Thoracic aorta (tissue), 2 donors: ENCODE data around the gene MBD5. TPM values are rescaled to one million over a fixed set of nuclear protein-coding genes. Genes with fewer than 3 reads are reported as not detected.

ENCODE experiments used
- ATAC-seq: fragments of 150-250 bp; one replicate; pipeline ENCODE4 v1.8.0; 2017; ENCODE audit warnings: low read depth; ENCODE audit not compliant: insufficient number of reproducible peaks, low FRiP score
- DNase-seq: peaks from one replicate; pipeline ENCODE4 v3.0.0-alpha.2; 2020; ENCODE audit warnings: low spot score
- H3K27ac ChIP-seq, 2 donors: fragments of 200-600 bp; sonication (generic); 1 replicate in 1 of 2; 2 replicates in 1 of 2; pipeline ENCODE4 v1.5.1; 2016; ENCODE audit warnings: mild to moderate bottlenecking in 2 of 2, moderate library complexity in 2 of 2
- H3K27me3 ChIP-seq: fragments of 200-600 bp; sonication (generic); replicated peaks from 2 replicates; pipeline ENCODE4 v1.6.0; 2016; ENCODE audit warnings: mild to moderate bottlenecking; ENCODE audit not compliant: insufficient read depth
- H3K36me3 ChIP-seq: fragments of 200-600 bp; sonication (generic); one replicate; pipeline ENCODE4 v1.5.1; 2016
- H3K4me1 ChIP-seq, 2 donors: fragments of 200-600 bp; sonication (generic); 1 replicate in 1 of 2; 2 replicates in 1 of 2; pipeline versions ENCODE4 v1.5.1 to v1.6.0; 2016; ENCODE audit warnings: low read depth in 2 of 2, mild to moderate bottlenecking in 1 of 2; ENCODE audit not compliant: control insufficient read depth in 1 of 2
- H3K4me3 ChIP-seq: fragments of 200-600 bp; sonication (generic); 2 replicates; pipeline ENCODE4 v1.5.1; 2016; ENCODE audit warnings: mild to moderate bottlenecking
- H3K9me3 ChIP-seq: fragments of 200-600 bp; sonication (generic); 2 replicates; pipeline ENCODE4 v1.5.1; 2016
- CTCF ChIP-seq: fragments of 200-600 bp; sonication (generic); IDR thresholded peaks from one replicate; pipeline ENCODE4 v1.5.1; 2019; ENCODE audit warnings: antibody characterized with exemption
- total RNA-seq, 2 donors: library from RNA; depleted of rRNA; stranded (reverse); fragments of >200 nt; gene quantifications; one replicate each; pipeline versions ENCODE4 v1.1.0 to v1.2.3, GENCODE V29; 2016

The MBD5 gene
- total RNA-seq, 2 donors from 2014 or later, result 35.1 to 50.3 TPM

- DNase-seq, result no peak
- Histone ChIP-seq H3K27me3 (no peaks in the 10 kb centered on the region), H3K36me3 (no peaks in the 10 kb centered on the region), H3K27ac (no peak overlapping the region), H3K4me1 (peaks cover 4 to 14% of the 10 kb centered on the region in 2 donors), H3K4me3 (no peak overlapping the region), H3K9me3 (no peaks in the 10 kb centered on the region)
- no peak for TF ChIP-seq CTCF
- no peak for ATAC-seq
Measured at GRCh38 chr2:148130581-148130980, 109.7 kb downstream of the MBD5 start.

- H3K27me3 ChIP-seq, result no peaks in the 10 kb centered on the region
- no peak for ATAC-seq
- H3K4me1 ChIP-seq, result peaks cover 4 to 14% of the 10 kb centered on the region in 2 donors
- no peaks in the 10 kb centered on the region for H3K9me3 ChIP-seq
- peak overlapping the region; percentile 47 for H3K4me3 ChIP-seq
- TF ChIP-seq CTCF, result no peak
- H3K27ac ChIP-seq, result no peak overlapping the region
- H3K36me3 ChIP-seq, result no peaks in the 10 kb centered on the region
- DNase-seq, result no peak
Measured at GRCh38 chr2:148132412-148132811, 111.5 kb downstream of the MBD5 start.

- no peak for ATAC-seq
- no peak for DNase-seq
- Histone ChIP-seq H3K27ac (no peak overlapping the region), H3K4me1 (peaks cover 4 to 11% of the 10 kb centered on the region in 2 donors), H3K36me3 (no peaks in the 10 kb centered on the region), H3K4me3 (no peak overlapping the region), H3K27me3 (no peaks in the 10 kb centered on the region), H3K9me3 (no peaks in the 10 kb centered on the region)
- no peak for TF ChIP-seq CTCF
Measured at GRCh38 chr2:148135705-148136104, 114.8 kb downstream of the MBD5 start.

GRCh38 chr2:148136441-148136840 lies 115.5 kb downstream of the MBD5 start:
- H3K36me3 ChIP-seq, result no peaks in the 10 kb centered on the region
- ATAC-seq, result no peak
- no peak for TF ChIP-seq CTCF

GRCh38 chr2:148161909-148162435 lies 141.1 kb downstream of the MBD5 start:
- H3K4me3 ChIP-seq, result no peak overlapping the region
- no peaks in the 10 kb centered on the region for H3K36me3 ChIP-seq
- no peaks in the 10 kb centered on the region for H3K9me3 ChIP-seq
- ATAC-seq (no peak), DNase-seq (no peak)
- H3K27ac ChIP-seq, result no peak overlapping the region
- TF ChIP-seq CTCF, result no peak
- H3K27me3 ChIP-seq, result no peaks in the 10 kb centered on the region
- H3K4me1 ChIP-seq, result no peaks in the 10 kb centered on the region

More at GRCh38 chr2:148136441-148136840, 115.5 kb downstream of the MBD5 start:
- Histone ChIP-seq H3K27ac (no peak overlapping the region), H3K27me3 (no peaks in the 10 kb centered on the region), H3K4me1 (peaks cover 4 to 11% of the 10 kb centered on the region in 2 donors), H3K4me3 (no peak overlapping the region), H3K9me3 (no peaks in the 10 kb centered on the region)
- no peak for DNase-seq
